ENCODE data around the gene EXT2.

- TF ChIP-seq CTCF (IDR thresholded peaks at IDR 0.05; ENCODE audit: insufficient read depth, low read depth, low read length) (no peak), EZH2 (IDR thresholded peaks at IDR 0.05; ENCODE audit: insufficient read depth, low read length) (no peak)
These were observed 190.3 kb downstream of the EXT2 start for GRCh38 chr11:44285756-44286155.

Measured in astrocyte (in vitro differentiated cells and primary cell).